SJSA1 (cell line): ENCODE measurements around the gene RIMOC1. TPM values are rescaled to one million over a fixed set of nuclear protein-coding genes. Genes with fewer than 3 reads are reported as not detected.
A peak's percentile ranks its signal among the peaks of the same experiment; 100 is the strongest.

Experiments
- DNase-seq, 2 experiments: peaks; one replicate each; pipeline ENCODE4 v3.0.0-alpha.2; 2015 to 2020; ENCODE audit warnings: low spot score in 2 of 2, low read depth in 1 of 2
- H3K27ac ChIP-seq: fragments of 250-450 bp; sonication (Bioruptor Pico); 2 replicates; pipeline ENCODE4 v1.5.1; 2020; ENCODE audit warnings: mild to moderate bottlenecking, moderate library complexity
- H3K27me3 ChIP-seq: fragments of 250-450 bp; sonication (Bioruptor Pico); replicated peaks from 2 replicates; pipeline ENCODE4 v1.5.1; 2020; ENCODE audit warnings: mild to moderate bottlenecking, moderate library complexity
- H3K36me3 ChIP-seq: fragments of 250-450 bp; sonication (Bioruptor Pico); 2 replicates; pipeline ENCODE4 v1.5.1; 2020; ENCODE audit warnings: mild to moderate bottlenecking
- H3K4me1 ChIP-seq: fragments of 250-450 bp; sonication (Bioruptor Pico); replicated peaks from 2 replicates; pipeline ENCODE4 v1.6.1; 2021; ENCODE audit warnings: mild to moderate bottlenecking
- H3K4me3 ChIP-seq: fragments of 250-450 bp; sonication (Bioruptor Pico); 2 replicates; pipeline ENCODE4 v1.5.1; 2020; ENCODE audit warnings: mild to moderate bottlenecking
- H3K9me3 ChIP-seq: fragments of 250-450 bp; sonication (Bioruptor Pico); replicated peaks from 2 replicates; pipeline ENCODE4 v1.5.1; 2020; ENCODE audit warnings: mild to moderate bottlenecking
- total RNA-seq: library from RNA; depleted of rRNA; stranded (reverse); fragments of >200 nt; shearing (Covaris generic); gene quantifications from 2 replicates; pipeline ENCODE4 v1.2.3, GENCODE V29; 2014

RIMOC1 gene
- total RNA-seq, 1 experiment from 2014 or later = 19.9 TPM

DNA sequence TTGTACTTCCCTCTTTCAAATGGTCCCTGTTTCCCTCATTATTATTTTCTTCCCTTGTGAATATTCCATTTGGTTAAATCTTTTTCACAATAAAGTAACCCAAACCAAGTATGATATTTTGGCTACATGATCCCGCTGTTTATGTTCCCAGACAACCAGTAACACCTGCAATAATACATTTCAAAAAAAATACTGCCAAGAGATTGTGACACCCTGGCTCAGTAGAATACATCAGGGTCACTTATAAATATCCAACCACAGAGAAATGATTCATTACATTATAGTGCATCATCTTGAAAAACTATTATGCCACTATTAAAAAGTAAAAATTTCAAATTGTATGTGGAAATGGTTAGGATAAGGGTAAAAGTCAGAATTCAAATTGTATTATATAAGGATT, 26.7 kb upstream of the RIMOC1 start:
- Histone ChIP-seq H3K4me3 (no peak overlapping the region), H3K27me3 (peaks cover 13% of the 10 kb centered on the region), H3K36me3 (no peaks in the 10 kb centered on the region), H3K27ac (no peak overlapping the region), H3K4me1 (no peaks in the 10 kb centered on the region), H3K9me3 (no peaks in the 10 kb centered on the region)
- no peak for DNase-seq

DNA sequence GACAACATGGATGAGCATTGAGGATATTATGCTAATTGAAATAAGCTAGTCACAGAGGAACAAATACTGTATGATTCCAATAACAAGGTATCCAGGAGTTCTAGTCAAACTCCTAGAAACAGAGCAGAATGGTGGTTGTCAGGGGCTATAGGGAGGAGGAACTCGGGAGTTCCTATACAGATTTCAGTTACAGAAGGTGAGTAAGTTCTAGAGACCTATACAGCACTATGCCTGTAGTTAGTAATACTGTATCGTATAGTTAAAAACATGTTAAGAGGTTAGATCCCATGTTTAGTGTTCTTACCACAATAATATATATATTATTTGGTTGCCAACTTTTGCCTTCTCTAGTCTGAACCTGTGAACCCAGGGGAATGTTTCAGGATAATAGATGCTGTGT, 26.0 kb upstream of the RIMOC1 start:
- Histone ChIP-seq H3K36me3 (no peaks in the 10 kb centered on the region), H3K9me3 (no peaks in the 10 kb centered on the region), H3K27me3 (peaks cover 13% of the 10 kb centered on the region), H3K27ac (no peak overlapping the region), H3K4me1 (no peaks in the 10 kb centered on the region), H3K4me3 (no peak overlapping the region)
- no peak for DNase-seq

DNA sequence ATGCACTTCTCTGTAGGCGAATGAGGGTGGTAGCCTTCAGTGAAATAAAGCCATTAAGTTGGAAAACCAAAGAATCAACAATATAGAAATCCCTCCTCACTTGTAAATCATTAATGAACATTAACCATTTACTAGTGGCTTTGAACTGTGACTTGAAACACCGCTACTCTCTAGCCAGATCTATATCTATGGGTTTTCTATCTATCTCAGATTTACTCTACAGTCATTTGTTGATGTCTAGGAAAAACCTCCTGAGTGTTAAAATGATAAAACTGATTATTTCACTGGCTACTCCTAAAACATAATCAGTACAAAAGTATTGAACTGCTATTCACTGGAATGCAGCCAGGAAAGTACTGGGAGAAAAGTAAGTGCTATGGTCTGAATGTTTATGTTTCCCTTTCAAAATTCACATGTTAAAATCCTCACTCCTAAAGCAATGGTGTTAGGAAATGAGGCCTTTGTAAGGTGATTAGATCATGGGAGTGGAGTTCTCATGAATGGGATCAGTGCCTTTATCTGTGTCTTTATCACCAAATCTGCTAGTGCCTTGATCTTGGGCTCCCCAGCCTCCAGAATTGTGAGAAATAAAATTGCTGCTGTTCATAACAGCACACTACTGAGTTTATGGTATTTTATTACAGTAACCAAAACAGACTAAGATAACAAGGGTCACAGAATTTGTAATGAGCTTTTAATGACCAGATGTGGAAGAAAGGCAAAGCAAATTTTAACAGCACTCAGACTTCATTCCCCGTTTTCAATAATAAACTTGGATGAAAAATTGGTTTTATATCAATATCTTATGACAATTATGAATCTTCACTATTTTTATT, 25.3 kb upstream of the RIMOC1 start:
- no peaks in the 10 kb centered on the region for H3K9me3 ChIP-seq
- H3K4me3 ChIP-seq = no peak overlapping the region
- DNase-seq = no peak
- no peak overlapping the region for H3K27ac ChIP-seq
- no peaks in the 10 kb centered on the region for H3K36me3 ChIP-seq
- no peaks in the 10 kb centered on the region for H3K4me1 ChIP-seq
- peaks cover 13% of the 10 kb centered on the region for H3K27me3 ChIP-seq

DNA sequence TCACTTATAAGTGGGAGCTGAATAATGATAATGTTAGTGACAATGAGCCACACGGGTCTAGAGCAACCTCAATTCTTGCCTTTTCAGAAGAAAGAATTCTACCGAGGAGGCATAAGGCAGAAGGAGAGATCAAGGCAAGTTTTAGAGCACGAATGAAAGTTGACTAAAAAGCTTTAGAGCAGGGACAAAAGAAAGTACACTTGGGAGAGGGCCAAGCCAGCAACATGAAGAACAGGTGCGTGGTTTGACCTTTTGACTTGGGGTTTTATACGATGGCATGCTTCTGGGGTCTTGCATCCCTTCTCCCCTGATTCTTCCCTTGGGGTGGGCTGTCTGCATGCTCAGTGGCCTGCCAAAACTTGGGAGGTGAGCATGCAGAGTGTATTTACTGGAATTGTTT, 21.4 kb upstream of the RIMOC1 start:
- Histone ChIP-seq H3K27me3 (no peaks in the 10 kb centered on the region; the same call in 1 of the 2 replicates), H3K4me3 (no peak overlapping the region), H3K4me1 (no peaks in the 10 kb centered on the region), H3K36me3 (no peaks in the 10 kb centered on the region), H3K27ac (no peak overlapping the region), H3K9me3 (no peaks in the 10 kb centered on the region)
- DNase-seq = no peak

DNA sequence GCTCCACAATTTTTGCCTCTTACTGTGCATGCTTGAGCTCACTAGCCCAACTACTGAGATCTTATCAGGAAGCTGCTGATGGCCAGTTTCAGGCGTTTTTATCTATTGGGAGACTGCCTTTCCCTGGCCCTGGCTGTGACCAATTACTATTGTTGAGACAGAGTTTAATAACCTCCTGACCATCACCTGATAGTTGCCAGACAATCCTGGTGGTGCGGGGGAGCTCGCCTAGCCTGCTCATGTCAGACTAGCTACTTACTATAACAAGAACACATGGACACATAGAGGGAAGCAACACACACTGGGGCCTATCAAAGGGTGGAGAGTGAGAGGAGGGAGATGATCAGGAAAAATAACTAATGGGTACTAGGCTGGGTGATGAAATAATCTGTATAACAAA, 20.9 kb upstream of the RIMOC1 start:
- Histone ChIP-seq H3K36me3 (no peaks in the 10 kb centered on the region), H3K27ac (no peak overlapping the region), H3K27me3 (no peaks in the 10 kb centered on the region; the same call in 1 of the 2 replicates), H3K4me1 (no peaks in the 10 kb centered on the region), H3K9me3 (no peaks in the 10 kb centered on the region), H3K4me3 (no peak overlapping the region)
- DNase-seq = no peak

DNA sequence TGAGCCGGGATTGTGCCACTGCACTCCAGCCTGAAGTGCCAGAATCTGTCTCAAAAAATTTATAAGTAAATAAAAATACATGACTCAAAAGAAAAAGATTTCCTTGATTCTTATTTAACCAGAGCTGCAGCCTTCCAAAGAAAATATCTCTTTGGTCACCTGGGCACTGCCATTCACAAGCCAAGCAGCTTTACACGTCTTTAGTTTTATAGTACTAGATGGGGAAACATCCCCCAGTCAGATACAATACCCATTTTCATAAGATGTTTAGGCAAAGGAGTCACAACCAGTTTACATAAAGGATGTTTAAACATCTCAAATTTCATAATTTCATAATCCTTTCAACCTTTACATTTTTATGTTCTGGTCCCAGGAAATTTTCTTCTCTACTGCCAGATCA, 20.2 kb upstream of the RIMOC1 start:
- H3K9me3 ChIP-seq = no peaks in the 10 kb centered on the region
- H3K4me3 ChIP-seq = no peak overlapping the region
- no peaks in the 10 kb centered on the region for H3K36me3 ChIP-seq
- H3K27me3 ChIP-seq = no peaks in the 10 kb centered on the region
- H3K4me1 ChIP-seq = no peaks in the 10 kb centered on the region
- no peak for DNase-seq
- H3K27ac ChIP-seq = no peak overlapping the region

DNA sequence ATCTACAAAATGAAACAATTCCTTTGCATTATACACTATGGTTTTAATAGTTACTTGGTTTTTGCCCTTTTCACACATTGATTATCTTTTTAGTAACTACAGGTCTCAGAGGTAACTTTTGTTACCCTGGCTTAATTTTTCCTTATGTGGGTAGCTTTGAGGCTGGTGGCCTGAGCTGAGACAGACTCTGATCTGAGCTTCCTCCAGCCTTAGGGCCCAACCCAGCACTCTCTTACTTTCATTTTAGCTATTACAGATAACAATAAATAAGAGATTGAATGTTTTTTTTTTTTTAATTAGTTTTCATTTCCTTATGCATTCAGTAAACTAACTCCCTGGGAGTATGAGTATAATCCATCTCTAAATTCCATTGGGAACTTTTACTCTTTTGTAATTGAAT, 18.9 kb upstream of the RIMOC1 start:
- Histone ChIP-seq H3K27me3 (no peaks in the 10 kb centered on the region), H3K27ac (no peak overlapping the region), H3K9me3 (no peaks in the 10 kb centered on the region), H3K4me3 (no peak overlapping the region), H3K4me1 (no peaks in the 10 kb centered on the region), H3K36me3 (no peaks in the 10 kb centered on the region)
- DNase-seq = no peak

DNA sequence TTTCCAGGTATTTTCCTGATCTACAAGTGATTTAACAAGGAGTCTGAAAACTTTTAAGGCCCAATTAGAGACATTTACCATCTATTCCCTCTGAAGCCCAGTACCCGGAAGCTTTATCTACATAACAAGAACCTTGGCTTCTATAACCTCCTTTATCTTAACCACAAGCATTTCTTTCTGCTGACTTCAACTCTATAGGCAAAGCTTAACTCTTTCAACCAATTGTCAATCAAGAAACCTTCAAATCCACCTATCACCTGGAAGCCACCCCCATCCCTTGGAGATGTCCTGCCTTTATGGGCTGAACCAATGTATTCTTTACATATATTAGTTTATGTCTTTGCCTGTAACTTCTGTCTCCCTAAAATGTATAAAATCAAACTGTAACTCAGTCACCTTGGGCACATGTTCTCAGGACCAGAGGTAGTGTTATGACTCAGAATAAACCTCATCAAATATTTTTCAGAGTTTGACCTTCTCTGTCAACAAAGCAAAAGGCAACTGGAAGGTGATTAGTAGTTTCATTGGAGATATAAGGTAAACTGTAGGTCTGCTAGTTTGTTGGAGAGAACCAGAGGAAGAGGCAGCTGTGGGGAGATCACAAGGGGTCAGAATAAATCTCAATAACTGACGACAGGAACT, 13.0 kb upstream of the RIMOC1 start:
- no peaks in the 10 kb centered on the region for H3K36me3 ChIP-seq
- no peak overlapping the region for H3K4me3 ChIP-seq
- peaks cover 7% of the 10 kb centered on the region; the same call in 1 of the 2 replicates for H3K27me3 ChIP-seq
- H3K27ac ChIP-seq = no peak overlapping the region
- no peak for DNase-seq
- H3K4me1 ChIP-seq = no peaks in the 10 kb centered on the region
- H3K9me3 ChIP-seq = no peaks in the 10 kb centered on the region

DNA sequence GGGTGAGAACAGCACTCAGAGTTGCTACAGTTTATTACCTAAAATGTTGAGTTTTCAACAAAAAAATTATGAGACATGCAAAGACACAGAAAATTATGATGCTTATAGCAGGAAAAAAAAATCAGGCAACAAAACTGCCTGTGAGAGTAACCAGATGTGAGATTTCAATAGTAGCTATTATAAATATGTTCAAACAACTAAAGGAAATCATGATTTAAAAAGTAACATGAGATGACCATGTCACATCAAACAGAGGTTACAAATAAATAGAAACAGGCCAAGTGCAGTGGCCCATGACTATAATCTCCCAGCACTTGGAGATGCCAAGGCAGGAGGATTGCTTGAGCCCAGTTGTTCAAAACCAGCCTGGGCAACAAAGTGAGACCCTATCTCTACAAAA, 12.1 kb upstream of the RIMOC1 start:
- H3K4me3 ChIP-seq = no peak overlapping the region
- H3K9me3 ChIP-seq = no peaks in the 10 kb centered on the region
- no peak overlapping the region for H3K27ac ChIP-seq
- H3K27me3 ChIP-seq = peaks cover 7% of the 10 kb centered on the region; the same call in 1 of the 2 replicates
- DNase-seq = no peak
- no peaks in the 10 kb centered on the region for H3K36me3 ChIP-seq
- no peaks in the 10 kb centered on the region for H3K4me1 ChIP-seq

DNA sequence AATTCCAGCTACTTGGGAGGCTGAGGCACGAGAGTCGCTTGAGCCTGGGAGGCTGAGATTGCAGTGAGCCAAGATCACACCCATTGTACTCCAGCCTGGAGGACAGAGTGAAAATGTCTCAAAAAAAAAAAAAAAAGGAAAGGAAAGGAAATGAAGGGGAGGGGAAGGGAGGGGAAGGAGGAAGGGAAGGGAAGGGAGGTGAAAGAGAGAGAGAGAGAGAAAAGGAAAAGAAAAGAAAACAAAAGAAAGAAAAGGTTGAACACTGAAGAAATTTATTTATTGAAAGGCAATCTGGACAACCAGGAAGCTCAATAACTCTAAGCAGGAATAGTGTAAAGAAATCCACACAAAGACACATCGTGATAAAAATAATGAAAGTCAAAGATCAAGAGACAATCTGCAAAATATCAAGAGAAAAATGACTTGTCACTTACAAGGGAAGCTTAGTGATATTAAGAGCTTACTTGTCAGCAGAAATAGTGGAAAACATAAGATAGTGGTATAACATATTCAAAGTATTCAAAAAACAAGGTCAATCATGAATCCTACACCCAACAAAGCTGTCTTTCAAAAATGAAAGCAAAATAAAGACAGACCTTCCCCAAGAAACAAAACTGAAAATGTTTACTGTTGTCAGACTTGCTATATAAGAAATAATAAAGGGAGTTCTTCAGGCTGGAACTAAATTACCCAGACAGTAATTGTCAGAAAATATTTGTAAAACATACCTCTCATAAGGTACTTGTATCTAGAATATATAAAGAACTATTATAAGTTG, 10.9 kb upstream of the RIMOC1 start:
- Histone ChIP-seq H3K27ac (no peak overlapping the region), H3K9me3 (no peaks in the 10 kb centered on the region), H3K4me3 (no peak overlapping the region), H3K4me1 (no peaks in the 10 kb centered on the region), H3K27me3 (peaks cover 11% of the 10 kb centered on the region; the same call in 1 of the 2 replicates), H3K36me3 (no peaks in the 10 kb centered on the region)
- DNase-seq = no peak

DNA sequence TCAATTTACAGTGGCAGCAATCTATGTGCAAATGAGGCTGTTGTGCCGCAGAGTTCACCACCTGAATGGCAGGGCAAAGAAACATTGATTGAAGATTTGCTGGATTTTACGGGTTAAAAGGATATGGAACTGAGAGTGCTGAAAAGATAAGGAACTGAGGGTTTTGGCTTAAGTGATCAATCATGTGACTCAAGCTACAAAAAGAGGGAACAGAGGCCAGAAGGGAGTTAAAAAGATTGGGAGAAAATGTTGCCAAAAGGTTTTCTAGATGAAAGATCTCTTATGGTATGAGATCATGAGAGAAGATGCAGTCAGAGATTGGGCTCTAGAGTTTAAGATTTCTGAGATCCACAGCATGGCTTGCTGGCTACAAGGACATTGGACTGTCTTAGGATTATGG, 7.9 kb upstream of the RIMOC1 start:
- no peak for DNase-seq
- Histone ChIP-seq H3K4me3 (no peak overlapping the region), H3K9me3 (no peaks in the 10 kb centered on the region), H3K27ac (no peak overlapping the region), H3K4me1 (no peaks in the 10 kb centered on the region), H3K36me3 (no peaks in the 10 kb centered on the region), H3K27me3 (peaks cover 11% of the 10 kb centered on the region; the same call in 1 of the 2 replicates)

DNA sequence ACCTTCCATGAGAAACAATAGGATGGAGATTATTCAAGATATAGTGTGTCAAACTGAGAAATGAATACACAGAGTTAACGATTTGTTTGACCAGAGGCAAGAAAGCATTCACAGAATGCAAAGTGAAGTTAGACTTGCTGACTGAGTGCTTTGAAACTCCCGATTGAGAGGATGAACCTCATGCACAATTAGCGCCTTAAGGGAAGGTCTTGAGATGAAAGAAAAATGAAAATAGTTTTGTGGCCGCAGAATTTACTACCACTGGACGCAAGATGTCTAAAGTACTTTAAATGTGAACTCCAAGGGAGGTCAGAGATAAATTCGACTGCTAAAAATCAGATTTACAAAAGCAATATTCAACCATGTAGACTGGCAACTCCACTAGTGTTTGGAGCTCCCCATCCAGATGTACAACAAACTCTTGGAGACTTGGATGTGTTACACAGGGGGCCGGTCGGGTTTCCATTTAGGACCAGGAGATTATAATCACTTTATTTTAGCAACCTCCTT, 707 bp upstream of the RIMOC1 start:
- Histone ChIP-seq H3K27me3 (no peaks in the 10 kb centered on the region), H3K27ac (peak overlapping the region; percentile 45)

DNA sequence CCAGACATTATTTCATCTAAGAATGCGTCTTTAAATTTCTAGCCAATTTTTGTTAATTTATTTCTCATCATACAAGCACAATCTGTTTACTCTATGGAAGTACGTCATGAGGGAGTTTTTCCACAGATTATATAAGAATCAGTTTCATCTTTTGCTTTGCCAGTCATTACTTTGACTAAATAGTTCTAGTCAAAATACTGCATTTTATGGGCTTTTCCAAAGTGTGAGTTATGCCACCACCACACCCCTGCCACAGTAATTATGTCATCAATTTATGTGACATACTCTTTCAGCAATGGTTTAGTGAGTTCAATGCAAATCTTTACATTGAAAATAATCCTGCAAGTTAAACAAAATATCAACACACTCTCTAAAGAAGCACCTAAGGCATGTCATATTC, 2.0 kb downstream of the RIMOC1 start:
- Histone ChIP-seq H3K27ac (no peak overlapping the region), H3K4me3 (no peak overlapping the region), H3K9me3 (no peaks in the 10 kb centered on the region), H3K4me1 (peaks cover 8% of the 10 kb centered on the region), H3K36me3 (peaks cover 47% of the 10 kb centered on the region), H3K27me3 (no peaks in the 10 kb centered on the region)
- DNase-seq = no peak

More for the DNA sequence above, 707 bp upstream of the RIMOC1 start:
- H3K4me1 ChIP-seq = peaks cover 8% of the 10 kb centered on the region
- peak overlapping the region; percentile 59 for H3K4me3 ChIP-seq
- DNase-seq = peak in 1 of 2 experiments; percentile 2
- no peaks in the 10 kb centered on the region for H3K9me3 ChIP-seq
- H3K36me3 ChIP-seq = peaks cover 26% of the 10 kb centered on the region
